HFF-Myc (cell line): ENCODE results near the gene ZNF792.

Source experiments
- DNase-seq: peaks from one replicate; pipeline ENCODE4 v3.0.0-alpha.2; 2011; ENCODE audit warnings: low read depth; ENCODE audit errors: extremely low read depth
- H3K4me3 ChIP-seq: replicated peaks from 2 replicates; pipeline ENCODE4 v1.5.1; 2011; ENCODE audit warnings: low read depth, mild to moderate bottlenecking, control low read depth, low read length
- TF ChIP-seq, protein P1 (sequence below): IDR thresholded peaks from 2 replicates; pipeline ENCODE4 v1.5.1; 2012; ENCODE audit warnings: mild to moderate bottlenecking, low read depth, low read length, control low read depth; ENCODE audit errors: missing control alignments

ZNF792 gene

DNA sequence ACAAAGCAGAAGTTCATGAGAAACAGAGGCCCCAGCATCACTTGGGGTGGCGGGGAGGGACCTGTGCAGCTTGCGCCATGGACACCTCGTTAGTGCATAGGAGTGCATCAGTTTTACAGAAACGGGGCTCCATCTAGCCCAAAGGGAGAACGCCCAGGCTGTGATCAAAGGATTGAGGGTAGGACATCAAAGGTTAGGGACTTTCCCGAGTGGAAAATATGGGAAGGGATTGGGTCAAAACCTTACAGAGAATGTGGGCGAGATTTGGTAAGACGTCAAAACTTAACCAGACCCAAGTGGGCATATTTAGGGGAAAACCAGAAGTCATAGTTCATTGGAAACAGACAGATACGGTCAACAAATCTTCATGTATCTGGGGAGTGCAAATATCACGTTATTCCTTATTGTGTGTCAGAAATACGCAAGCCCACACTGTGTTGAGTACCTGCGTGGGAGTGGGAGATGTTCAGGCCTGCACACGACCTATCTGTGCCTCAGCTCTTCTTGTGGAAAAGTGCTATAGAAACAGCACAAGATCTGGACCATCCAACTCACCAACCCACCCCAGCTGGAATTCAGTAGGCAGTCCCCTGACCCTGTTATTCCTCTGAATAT lies 26.7 kb upstream of the ZNF792 start:
- TF ChIP-seq, protein P1, sequence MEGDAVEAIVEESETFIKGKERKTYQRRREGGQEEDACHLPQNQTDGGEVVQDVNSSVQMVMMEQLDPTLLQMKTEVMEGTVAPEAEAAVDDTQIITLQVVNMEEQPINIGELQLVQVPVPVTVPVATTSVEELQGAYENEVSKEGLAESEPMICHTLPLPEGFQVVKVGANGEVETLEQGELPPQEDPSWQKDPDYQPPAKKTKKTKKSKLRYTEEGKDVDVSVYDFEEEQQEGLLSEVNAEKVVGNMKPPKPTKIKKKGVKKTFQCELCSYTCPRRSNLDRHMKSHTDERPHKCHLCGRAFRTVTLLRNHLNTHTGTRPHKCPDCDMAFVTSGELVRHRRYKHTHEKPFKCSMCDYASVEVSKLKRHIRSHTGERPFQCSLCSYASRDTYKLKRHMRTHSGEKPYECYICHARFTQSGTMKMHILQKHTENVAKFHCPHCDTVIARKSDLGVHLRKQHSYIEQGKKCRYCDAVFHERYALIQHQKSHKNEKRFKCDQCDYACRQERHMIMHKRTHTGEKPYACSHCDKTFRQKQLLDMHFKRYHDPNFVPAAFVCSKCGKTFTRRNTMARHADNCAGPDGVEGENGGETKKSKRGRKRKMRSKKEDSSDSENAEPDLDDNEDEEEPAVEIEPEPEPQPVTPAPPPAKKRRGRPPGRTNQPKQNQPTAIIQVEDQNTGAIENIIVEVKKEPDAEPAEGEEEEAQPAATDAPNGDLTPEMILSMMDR = no peak
- no peak overlapping the region for H3K4me3 ChIP-seq
- no peak for DNase-seq

DNA sequence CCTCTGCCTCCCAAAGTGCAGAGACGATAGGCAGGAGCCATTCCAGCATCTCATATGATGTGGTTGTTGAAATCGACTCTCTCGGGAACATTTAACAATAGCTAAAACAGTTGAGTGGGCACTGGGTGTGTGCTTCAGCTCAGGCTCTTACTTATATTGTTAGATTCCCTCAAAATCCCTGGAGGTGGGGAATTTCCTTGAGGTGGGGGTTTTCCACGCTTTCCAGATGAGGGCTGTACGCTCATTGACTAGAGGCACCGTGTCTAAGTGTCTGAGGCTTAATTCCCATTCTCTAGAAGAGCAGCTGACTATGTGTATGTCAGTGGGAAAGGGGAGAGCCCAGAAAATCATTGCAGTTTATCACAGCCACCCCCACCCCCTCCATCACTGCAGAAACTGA lies 25.3 kb upstream of the ZNF792 start:
- no peak for DNase-seq
- no peak overlapping the region for H3K4me3 ChIP-seq
- TF ChIP-seq, protein P1 = no peak

DNA sequence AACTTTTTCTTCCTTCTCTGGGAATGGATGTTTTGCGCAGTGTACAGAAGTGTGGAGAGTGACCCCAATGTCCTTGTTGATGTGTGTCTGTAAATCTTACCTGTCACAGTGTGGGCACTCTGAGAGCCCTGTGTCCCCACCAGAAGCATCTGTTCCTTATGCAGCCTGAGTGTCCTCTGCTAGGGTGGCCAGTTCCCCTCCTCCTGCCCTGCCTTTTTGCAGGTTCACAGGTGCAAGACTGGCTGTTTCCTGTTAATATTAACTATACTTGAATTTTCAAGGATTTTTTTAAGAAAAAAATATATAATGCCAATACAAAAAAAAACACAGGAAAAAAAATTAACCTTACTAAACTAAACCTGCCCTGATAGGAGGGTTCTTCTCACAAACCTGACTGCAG lies 24.1 kb upstream of the ZNF792 start:
- TF ChIP-seq, protein P1 = no peak
- H3K4me3 ChIP-seq = no peak overlapping the region
- no peak for DNase-seq

DNA sequence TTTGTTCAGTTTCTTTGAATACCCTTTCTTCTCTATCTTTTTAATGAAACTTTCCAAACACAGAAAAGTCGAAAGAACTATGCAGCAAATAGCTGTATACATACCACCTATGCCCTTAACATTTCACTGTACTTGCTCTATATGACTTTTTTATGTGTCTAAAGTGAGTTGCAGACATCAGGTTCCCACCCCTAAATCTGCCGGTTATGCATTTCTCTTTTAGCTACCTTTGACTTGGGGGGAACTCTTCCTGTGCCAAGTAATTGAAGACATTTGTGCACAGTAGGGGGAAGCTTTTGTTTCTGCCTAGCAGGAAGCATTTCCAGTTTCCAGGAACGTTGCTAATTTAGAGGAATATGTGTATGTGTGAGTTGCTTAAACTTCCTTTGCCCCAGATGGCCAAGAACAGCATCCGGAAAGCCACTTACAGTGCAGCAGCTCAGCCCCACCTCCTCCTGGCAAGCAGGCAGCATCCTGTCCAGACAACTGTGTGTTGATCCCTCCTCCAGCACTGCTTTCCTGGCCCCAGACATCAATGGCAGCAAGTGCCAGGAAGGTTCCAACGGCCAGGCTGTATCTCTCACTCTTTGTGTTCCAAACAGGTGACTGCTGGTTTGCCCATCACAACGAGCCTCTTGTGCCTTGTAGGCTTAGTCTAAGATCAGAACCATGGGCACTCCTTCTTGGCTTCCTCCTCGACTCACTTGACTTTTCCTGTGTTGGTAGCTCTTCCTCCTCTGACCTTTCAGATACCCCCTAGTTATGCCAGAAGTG lies 21.4 kb upstream of the ZNF792 start:
- H3K4me3 ChIP-seq = no peak overlapping the region
- peak; percentile 37 for DNase-seq
- TF ChIP-seq, protein P1 = no peak

DNA sequence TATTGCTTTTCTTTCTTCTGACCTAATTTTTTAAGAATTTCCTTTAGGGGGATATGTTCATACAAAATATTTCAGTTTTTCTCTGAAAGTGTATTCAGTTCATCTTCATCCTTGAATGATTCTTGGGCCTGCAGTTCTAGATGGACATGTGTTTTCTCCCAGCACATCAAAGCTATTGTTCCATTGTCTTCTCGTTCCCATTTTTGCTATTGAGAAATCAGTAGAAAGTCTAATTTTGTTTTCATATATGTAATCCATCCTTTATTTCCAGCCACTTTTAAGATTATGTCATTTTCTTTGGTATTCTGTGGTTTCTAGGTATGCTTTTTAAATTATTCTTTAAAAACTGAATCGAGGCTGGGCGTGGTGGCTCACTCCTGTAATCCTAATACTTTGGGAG lies 20.3 kb upstream of the ZNF792 start:
- TF ChIP-seq, protein P1 = no peak
- no peak overlapping the region for H3K4me3 ChIP-seq
- DNase-seq = no peak

DNA sequence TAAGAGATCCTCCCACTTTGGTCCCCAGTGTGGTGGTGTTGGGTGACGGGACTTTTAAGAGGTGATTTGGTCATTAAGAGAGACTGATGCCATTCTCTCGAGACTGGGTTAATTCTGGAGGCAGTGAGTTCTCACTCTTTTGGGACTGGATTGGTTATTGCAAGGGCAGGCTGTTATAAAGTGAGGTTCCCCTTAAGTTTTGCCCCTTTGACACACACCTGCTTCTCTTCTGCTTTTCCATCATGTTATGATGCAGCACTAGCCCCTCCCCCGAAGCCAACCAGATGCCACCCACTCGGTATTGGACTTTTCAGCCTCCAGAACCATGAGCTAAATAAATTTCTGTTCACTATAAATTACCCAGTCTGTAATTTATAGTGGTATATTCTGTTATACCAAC lies 19.8 kb upstream of the ZNF792 start:
- no peak for DNase-seq
- no peak overlapping the region for H3K4me3 ChIP-seq
- TF ChIP-seq, protein P1 = no peak
